SK-N-SH treated with all-trans-retinoic acid at 6 μM for 48 hours (cell line): ENCODE measurements around the gene MT2A.
"Not testable (repeated sequence)": the region's sequence is repeated elsewhere in the genome, so short reads cannot be mapped to it uniquely, and the experiment has no call there.

Experiments
- ATAC-seq: fragments of 200-7000 bp; cut with Tn5 transposase; 3 replicates; pipeline ENCODE4 v1.9.1; 2020; ENCODE audit warnings: mild to moderate bottlenecking, moderate library complexity
- ARNTL ChIP-seq: fragments of 450-650 bp; formaldehyde crosslinking; IDR thresholded peaks from 2 replicates; pipeline ENCODE4 v1.5.0; 2020; ENCODE audit warnings: low read depth, mild to moderate bottlenecking, moderate library complexity, borderline replicate concordance
- BACH2 ChIP-seq: fragments of 250-450 bp; sonication (Bioruptor Pico); IDR thresholded peaks from 2 replicates; pipeline ENCODE4 v1.9.0; 2021; ENCODE audit warnings: mild to moderate bottlenecking, borderline replicate concordance
- CREB5 ChIP-seq: fragments of 250-450 bp; sonication (Bioruptor Pico); IDR thresholded peaks from 2 replicates; pipeline ENCODE4 v1.5.1; 2020; ENCODE audit warnings: low read depth, mild to moderate bottlenecking, moderate library complexity
- CSDC2 ChIP-seq: fragments of 250-450 bp; sonication (Bioruptor Pico); IDR thresholded peaks from 2 replicates; pipeline ENCODE4 v1.5.0; 2020; ENCODE audit warnings: mild to moderate bottlenecking, moderate library complexity
- CSRNP3 ChIP-seq: fragments of 250-450 bp; sonication (Bioruptor Pico); IDR thresholded peaks from 2 replicates; pipeline ENCODE4 v1.5.1; 2021; ENCODE audit warnings: mild to moderate bottlenecking, moderate library complexity
- ESRRG ChIP-seq: fragments of 250-450 bp; sonication (Bioruptor Pico); IDR thresholded peaks from 2 replicates; pipeline ENCODE4 v1.6.1; 2021; ENCODE audit warnings: mild to moderate bottlenecking
- GLIS3 ChIP-seq: fragments of 250-450 bp; sonication (Bioruptor Pico); IDR thresholded peaks from 2 replicates; pipeline ENCODE4 v1.5.0; 2020; ENCODE audit warnings: mild to moderate bottlenecking, moderate library complexity
- ISL1 ChIP-seq: fragments of 250-450 bp; sonication (Bioruptor Pico); IDR thresholded peaks from 2 replicates; pipeline ENCODE4 v2.1.2; 2022; ENCODE audit warnings: mild to moderate bottlenecking, moderate library complexity
- OSR1 ChIP-seq: fragments of 250-450 bp; sonication (Bioruptor Pico); IDR thresholded peaks from 2 replicates; pipeline ENCODE4 v1.8.0; 2022; ENCODE audit warnings: moderate library complexity, mild to moderate bottlenecking, inconsistent platforms
- POU6F1 ChIP-seq: fragments of 250-450 bp; sonication (Bioruptor Pico); IDR thresholded peaks from 2 replicates; pipeline ENCODE4 v1.8.0; 2021; ENCODE audit warnings: low read depth, mild to moderate bottlenecking, moderate library complexity, borderline replicate concordance
- RARB ChIP-seq: fragments of 250-450 bp; sonication (Bioruptor Pico); IDR thresholded peaks from 2 replicates; pipeline ENCODE4 v1.8.0; 2021; ENCODE audit warnings: mild to moderate bottlenecking, moderate library complexity
- SNAI2 ChIP-seq: fragments of 250-450 bp; sonication (Bioruptor Pico); IDR thresholded peaks from 2 replicates; pipeline ENCODE4 v1.5.0; 2020; ENCODE audit warnings: mild to moderate bottlenecking, moderate library complexity
- TCF4 ChIP-seq: fragments of 250-450 bp; sonication (Bioruptor Pico); IDR thresholded peaks from 2 replicates; pipeline ENCODE4 v1.8.0; 2021; ENCODE audit warnings: mild to moderate bottlenecking, moderate library complexity, borderline replicate concordance
- TOX ChIP-seq: fragments of 250-450 bp; sonication (Bioruptor Pico); IDR thresholded peaks from 2 replicates; pipeline ENCODE4 v1.8.0; 2021; ENCODE audit warnings: mild to moderate bottlenecking, moderate library complexity, borderline replicate concordance
- TSHZ2 ChIP-seq: fragments of 250-450 bp; sonication (Bioruptor Pico); IDR thresholded peaks from 2 replicates; pipeline ENCODE4 v1.5.0; 2020; ENCODE audit warnings: mild to moderate bottlenecking, moderate library complexity
- ZC3H10 ChIP-seq: fragments of 250-450 bp; sonication (Bioruptor Pico); IDR thresholded peaks from 2 replicates; pipeline ENCODE4 v1.5.1; 2021; ENCODE audit warnings: mild to moderate bottlenecking, moderate library complexity
- ZFP3 ChIP-seq: fragments of 250-450 bp; sonication (Bioruptor Pico); IDR thresholded peaks from 2 replicates; pipeline ENCODE4 v1.5.0; 2020; ENCODE audit warnings: mild to moderate bottlenecking, moderate library complexity
- ZNF565 ChIP-seq: fragments of 450-650 bp; formaldehyde crosslinking; conservative IDR thresholded peaks from 2 replicates; pipeline ENCODE4 v1.5.0; 2020; ENCODE audit warnings: low read depth, mild to moderate bottlenecking, moderate library complexity
- ZNF70 ChIP-seq: fragments of 450-650 bp; formaldehyde crosslinking; IDR thresholded peaks from 2 replicates; pipeline ENCODE4 v1.5.0; 2020; ENCODE audit warnings: mild to moderate bottlenecking, moderate library complexity
- ZNF8 ChIP-seq: fragments of 450-650 bp; formaldehyde crosslinking; IDR thresholded peaks from 2 replicates; pipeline ENCODE4 v1.5.0; 2020; ENCODE audit warnings: mild to moderate bottlenecking, moderate library complexity

Gene MT2A

GRCh38 chr16:56580391-56581048, 27.9 kb upstream of the MT2A start:
- TF ChIP-seq ZNF8 (no peak), CSDC2 (CRISPR knock-in tag) (no peak), ARNTL (CRISPR knock-in tag) (no peak), SNAI2 (CRISPR knock-in tag) (no peak), ZFP3 (CRISPR knock-in tag) (no peak), TCF4 (CRISPR knock-in tag) (no peak)
- ATAC-seq = no peak

GRCh38 chr16:56582911-56583310, 25.5 kb upstream of the MT2A start:
- ATAC-seq = not testable (repeated sequence)

GRCh38 chr16:56583351-56584168, 24.8 kb upstream of the MT2A start:
- ATAC-seq = no peak
- TF ChIP-seq ZNF8 (no peak), TOX (no peak), POU6F1 (no peak), ZNF565 (CRISPR knock-in tag) (no peak), ZNF70 (CRISPR knock-in tag) (no peak), OSR1 (CRISPR knock-in tag) (no peak), RARB (CRISPR knock-in tag) (no peak), CREB5 (no peak), ZC3H10 (CRISPR knock-in tag) (no peak), GLIS3 (no peak), ZFP3 (CRISPR knock-in tag) (no peak), ESRRG (CRISPR knock-in tag) (no peak), TCF4 (CRISPR knock-in tag) (no peak)

- ATAC-seq = no peak
- TF ChIP-seq TSHZ2 (CRISPR knock-in tag) (no peak), CREB5 (no peak), ZFP3 (CRISPR knock-in tag) (no peak), ARNTL (CRISPR knock-in tag) (no peak), ESRRG (CRISPR knock-in tag) (no peak), GLIS3 (no peak), ISL1 (CRISPR knock-in tag) (no peak), TOX (no peak), CSRNP3 (no peak), POU6F1 (no peak), RARB (CRISPR knock-in tag) (no peak), TCF4 (CRISPR knock-in tag) (no peak), ZNF70 (CRISPR knock-in tag) (no peak), ZNF565 (CRISPR knock-in tag) (no peak), CSDC2 (CRISPR knock-in tag) (no peak), ZC3H10 (CRISPR knock-in tag) (no peak), BACH2 (no peak), ZNF8 (no peak)
Observed at GRCh38 chr16:56584276-56584675, 24.1 kb upstream of the MT2A start.
